ENCODE results near the gene SPTBN1. TPM values are rescaled to one million over a fixed set of nuclear protein-coding genes. Genes with fewer than 3 reads are reported as not detected.

Gene SPTBN1
- polyA plus RNA-seq, 2 of the 4 experiments (the other 2 are of a cell fraction): 105 to 126 TPM

- ChIA-PET CTCF (interaction anchor here (0.6 to 2.4 kb wide), 3 partner anchors 89 to 520 kb away, joined by 3 to 7 read pairs (median 3); no protein-coding TSS in a partner anchor), POLR2A (no interaction called here)
- DNase-seq (ENCODE audit: low read depth in 1 of 2, low spot score in 1 of 2) (no peak), ATAC-seq (no peak), FAIRE-seq (no peak)
- H3K4me3 ChIP-seq: no peak overlapping the region
- no peak overlapping the region for H3K4me2 ChIP-seq
- 93% methylated on average over 14 of the region's 14 CpGs for WGBS (ENCODE audit: missing lambda C conversion rate)
- H3K27ac ChIP-seq: peak overlapping the region; percentile 80 to 86; a peak in 5 of 6 replicates
- H3K4me1 ChIP-seq: peaks cover 82% of the 10 kb centered on the region
- no peak for TF ChIP-seq TP53 (CRISPR knock-in tag; IDR thresholded peaks at IDR 0.05)
- no peak for TF ChIP-seq HMGXB4 (CRISPR knock-in tag; IDR thresholded peaks at IDR 0.05; ENCODE audit: borderline replicate concordance)
- no peak for TF ChIP-seq ZC3H11A (IDR thresholded peaks at IDR 0.05)
- no peak for TF ChIP-seq POLR2A (IDR thresholded peaks at IDR 0.05; ENCODE audit: low read length)
- H3K9me3 ChIP-seq: no peaks in the 10 kb centered on the region
Measured at GRCh38 chr2:54611830-54612545, 155.9 kb downstream of the SPTBN1 start.

GRCh38 chr2:54613386-54613785 lies 157.3 kb downstream of the SPTBN1 start:
- DNase-seq (ENCODE audit: low read depth in 1 of 2, low spot score in 1 of 2): peak in 1 of 2 experiments; percentile 48
- ChIA-PET CTCF (interaction anchor here (1.1 to 2.7 kb wide), 2 partner anchors 13 to 90 kb away, joined by 8 to 16 read pairs; no protein-coding TSS in a partner anchor), POLR2A (interaction anchor here (1.0 to 1.2 kb wide), 2 partner anchors 55 to 82 kb away, joined by 4 to 6 read pairs; no protein-coding TSS in a partner anchor)
- WGBS (ENCODE audit: missing lambda C conversion rate): 45% methylated on average over 2 of the region's 2 CpGs
- TF ChIP-seq CEBPB (IDR thresholded peaks at IDR 0.05): 0 out of 4 replicates have a peak, but pooled peaks of 1 of the 2 experiments have one; percentile 0
- no peak for TF ChIP-seq RARB (CRISPR knock-in tag; IDR thresholded peaks at IDR 0.05)
- 0 out of 2 replicates have a peak, but pooled peaks have one; percentile 23 for TF ChIP-seq TFCP2L1 (CRISPR knock-in tag; IDR thresholded peaks at IDR 0.05)
- H3K27ac ChIP-seq: peak overlapping the region; percentile 80 to 86
- FAIRE-seq: no peak
- no peak overlapping the region; the same call in 2 of the 3 replicates for H3K4me3 ChIP-seq
- peak; percentile 19 to 28; a peak in 3 of 6 replicates for ATAC-seq
- H3K4me1 ChIP-seq: peaks cover 75% of the 10 kb centered on the region
- no peaks in the 10 kb centered on the region for H3K9me3 ChIP-seq
- peak overlapping the region; percentile 60 for H3K4me2 ChIP-seq

- no peaks in the 10 kb centered on the region for H3K9me3 ChIP-seq
- FAIRE-seq (no peak), ATAC-seq (peak; percentile 77 to 83), DNase-seq (ENCODE audit: low read depth in 1 of 2, low spot score in 1 of 2) (peak; percentile 22 to 83)
- H3K4me2 ChIP-seq: peak overlapping the region; percentile 60
- peak overlapping the region; percentile 80 to 86 for H3K27ac ChIP-seq
- ChIA-PET CTCF (interaction anchor here (1.1 to 2.7 kb wide), 3 partner anchors 12 to 90 kb away, joined by 7 to 16 read pairs (median 8); no protein-coding TSS in a partner anchor), POLR2A (interaction anchor here (1.0 to 1.2 kb wide), 2 partner anchors 55 to 82 kb away, joined by 4 to 6 read pairs; no protein-coding TSS in a partner anchor)
- peaks cover 75% of the 10 kb centered on the region for H3K4me1 ChIP-seq
- WGBS (ENCODE audit: missing lambda C conversion rate): 16% methylated on average over 6 of the region's 6 CpGs
- H3K4me3 ChIP-seq: peak overlapping the region; percentile 2; the same call in 1 of the 3 replicates
- TF ChIP-seq RCOR1 (IDR thresholded peaks at IDR 0.05; ENCODE audit: low read depth, low read length) (no peak), HOXB5 (CRISPR knock-in tag; IDR thresholded peaks at IDR 0.05) (peak; percentile 19; the same call in 1 of the 2 replicates), FOSL2 (IDR thresholded peaks at IDR 0.05) (peak; percentile 82), FOSL2 (CRISPR knock-in tag; IDR thresholded peaks at IDR 0.05) (peak; percentile 81), EHF (CRISPR knock-in tag; IDR thresholded peaks at IDR 0.05) (peak; percentile 62; the same call in 1 of the 2 replicates), ATOH8 (CRISPR knock-in tag; IDR thresholded peaks at IDR 0.05; ENCODE audit: low read depth) (peak; percentile 58), FOXS1 (CRISPR knock-in tag; IDR thresholded peaks at IDR 0.05) (peak; percentile 73; the same call in 1 of the 2 replicates), KDM1A (IDR thresholded peaks at IDR 0.05; ENCODE audit: low read depth) (no peak), RFX5 (IDR thresholded peaks at IDR 0.05) (no peak), FOSB (CRISPR knock-in tag; IDR thresholded peaks at IDR 0.05) (0 out of 2 replicates have a peak, but pooled peaks have one; percentile 36), EP300 (IDR thresholded peaks at IDR 0.05) (peak; percentile 38 to 42; a peak in 2 of 5 replicates), BCL3 (IDR thresholded peaks at IDR 0.05) (no peak), MAFK (IDR thresholded peaks at IDR 0.05; ENCODE audit: partially characterized antibody) (peak; percentile 98), NFE2L2 (conservative IDR thresholded peaks at IDR 0.05; ENCODE audit: low read length) (peak; percentile 87), ZSCAN20 (CRISPR knock-in tag; IDR thresholded peaks at IDR 0.05) (0 out of 2 replicates have a peak, but pooled peaks have one; percentile 46), E2F6 (IDR thresholded peaks at IDR 0.05; ENCODE audit: borderline replicate concordance, low read depth) (0 out of 2 replicates have a peak, but pooled peaks have one; percentile 48), ZNF302 (CRISPR knock-in tag; IDR thresholded peaks at IDR 0.05) (no peak), PBX3 (IDR thresholded peaks at IDR 0.05) (no peak), JUN (IDR thresholded peaks at IDR 0.05) (peak in 1 of 2 experiments; percentile 48; a peak in 2 of 5 replicates), MAX (IDR thresholded peaks at IDR 0.05) (peak; percentile 96)
Measured at GRCh38 chr2:54613794-54614257, 157.7 kb downstream of the SPTBN1 start.
